H1 (cell line): Measurements from ENCODE around the gene NDUFV1.

Source experiments
- ASH2L ChIP-seq: fragments of 200-600, 300-600 bp; sonication (generic); IDR thresholded peaks from one replicate; pipeline ENCODE4 v1.7.1; 2017; ENCODE audit warnings: low read length
- ATF3 ChIP-seq: IDR thresholded peaks from 2 replicates; pipeline ENCODE4 v1.6.1; 2011; ENCODE audit warnings: low read depth, mild to moderate bottlenecking, low read length; ENCODE audit not compliant: insufficient read depth
- CHD1 ChIP-seq: IDR thresholded peaks from 2 replicates; pipeline ENCODE4 v1.6.1; 2012; ENCODE audit warnings: low read depth, low read length, improper control_type of control experiment
- CHD7 ChIP-seq: fragments of 300-600 bp; sonication (generic); IDR thresholded peaks from 2 replicates; pipeline ENCODE4 v1.7.1; 2012; ENCODE audit warnings: low read length, moderate library complexity, mild to moderate bottlenecking, inconsistent platforms; ENCODE audit not compliant: insufficient replicate concordance
- CTCF ChIP-seq, 3 experiments: IDR thresholded peaks; 1 replicate in 2 of 3; 2 replicates in 1 of 3; pipeline versions ENCODE4 v1.5.1 to v1.6.1; 2011; ENCODE audit warnings: low read length in 3 of 3, mild to moderate bottlenecking in 3 of 3, inconsistent platforms in 2 of 3, low read depth in 1 of 3, moderate library complexity in 1 of 3; ENCODE audit not compliant: insufficient read depth in 1 of 3; ENCODE audit errors: control extremely low read depth in 1 of 3
- EP300 ChIP-seq, 2 experiments: IDR thresholded peaks; 1 replicate in 1 of 2; 2 replicates in 1 of 2; pipeline ENCODE4 v1.6.1; 2011 to 2012; ENCODE audit warnings: low read depth in 2 of 2, low read length in 2 of 2, mild to moderate bottlenecking in 2 of 2, borderline replicate concordance in 1 of 2, inconsistent platforms in 1 of 2, moderate library complexity in 1 of 2
- EZH2 ChIP-seq: fragments of 200-600 bp; sonication (generic); IDR thresholded peaks from 2 replicates; pipeline ENCODE4 v1.7.1; 2012; ENCODE audit warnings: low read depth, mild to moderate bottlenecking, moderate library complexity, low read length, inconsistent platforms; ENCODE audit not compliant: severe bottlenecking
- NANOG ChIP-seq: IDR thresholded peaks from 2 replicates; pipeline ENCODE4 v1.6.1; 2011; ENCODE audit warnings: low read length, low read depth, mild to moderate bottlenecking, inconsistent platforms; ENCODE audit not compliant: insufficient read depth, poor library complexity, severe bottlenecking
- POLR2A ChIP-seq, 2 experiments: IDR thresholded peaks; 1 replicate in 1 of 2; 2 replicates in 1 of 2; pipeline ENCODE4 v1.6.1; 2011; ENCODE audit warnings: low read depth in 2 of 2, low read length in 2 of 2, mild to moderate bottlenecking in 2 of 2; ENCODE audit errors: control extremely low read depth in 1 of 2
- POLR2AphosphoS5 ChIP-seq: IDR thresholded peaks from 2 replicates; pipeline ENCODE4 v1.6.1; 2011; ENCODE audit warnings: low read depth, low read length
- RNF2 ChIP-seq: fragments of 200-900, 300-1000 bp; sonication (generic); IDR thresholded peaks from 2 replicates; pipeline ENCODE4 v1.7.1; 2016; ENCODE audit warnings: borderline replicate concordance, low read depth, mild to moderate bottlenecking, antibody characterized with exemption, low read length; ENCODE audit not compliant: poor library complexity, severe bottlenecking; ENCODE audit errors: missing control alignments
- TAF7 ChIP-seq: optimal IDR thresholded peaks from 2 replicates; pipeline ENCODE3; 2011; ENCODE audit warnings: low read depth, mild to moderate bottlenecking, inconsistent platforms, low read length, moderate library complexity, borderline replicate concordance
- YY1 ChIP-seq: IDR thresholded peaks from 2 replicates; pipeline ENCODE4 v1.6.1; 2011; ENCODE audit warnings: low read depth, mild to moderate bottlenecking, low read length

- TF ChIP-seq POLR2A (IDR thresholded peaks at IDR 0.05; ENCODE audit: control extremely low read depth in 1 of 2, low read depth in 2 of 2, low read length in 2 of 2) (peak in 1 of 2 experiments; percentile 18; a peak in 2 of 3 replicates), CTCF (IDR thresholded peaks at IDR 0.05; ENCODE audit: control extremely low read depth in 1 of 3, insufficient read depth in 1 of 3, low read depth in 1 of 3, low read length in 3 of 3) (peak in 1 of 3 experiments; percentile 83; a peak in 1 of 4 replicates), TAF7 (no peak), CHD1 (no peak), YY1 (no peak; the same call in 1 of the 2 replicates), CHD7 (no peak), ASH2L (no peak), POLR2AphosphoS5 (no peak), EP300 (IDR thresholded peaks at IDR 0.05; ENCODE audit: borderline replicate concordance in 1 of 2, low read depth in 2 of 2, low read length in 2 of 2) (no peak), RNF2 (no peak), EZH2 (no peak), ATF3 (no peak), NANOG (no peak)
Observed at GRCh38 chr11:67628710-67629385, 22.1 kb downstream of the NDUFV1 start.
